K562 (cell line): Measurements from ENCODE around the gene EXOC3. TPM values are rescaled to one million over a fixed set of nuclear protein-coding genes. Genes with fewer than 3 reads are reported as not detected.

Experiments used
- CTCFL ChIP-seq: IDR thresholded peaks from 2 replicates; pipeline ENCODE4 v1.6.1; 2011; ENCODE audit warnings: borderline replicate concordance, low read depth, mild to moderate bottlenecking, moderate library complexity, low read length; ENCODE audit not compliant: insufficient read depth, poor library complexity, severe bottlenecking
- DIDO1 ChIP-seq: fragments of 450-650 bp; IDR thresholded peaks from 2 replicates; pipeline ENCODE4 v1.6.1; 2016; ENCODE audit warnings: low read depth, missing biosample characterization, missing genetic modification characterization
- FOXK2 ChIP-seq, 2 experiments: fragments of 450-650 bp; IDR thresholded peaks in 1 of 2; conservative IDR thresholded peaks in 1 of 2; 2 replicates each; pipeline ENCODE4 v1.6.1; 2016; ENCODE audit warnings: low read depth in 2 of 2, mild to moderate bottlenecking in 1 of 2
- HIVEP1 ChIP-seq: fragments of 250-450 bp; sonication (Bioruptor Pico); IDR thresholded peaks from 2 replicates; pipeline ENCODE4 v1.4.0; 2020; ENCODE audit warnings: mild to moderate bottlenecking
- KAT7 ChIP-seq: sonication (generic); formaldehyde crosslinking; IDR thresholded peaks from 2 replicates; pipeline ENCODE4 v1.8.0; 2022; ENCODE audit warnings: missing genetic modification reagents, mild to moderate bottlenecking, borderline replicate concordance
- L3MBTL2 ChIP-seq: fragments of 450-650 bp; IDR thresholded peaks from 2 replicates; pipeline ENCODE4 v1.6.1; 2016; ENCODE audit warnings: mild to moderate bottlenecking, moderate library complexity
- MNT ChIP-seq, 2 experiments: fragments of 450-650 bp; conservative IDR thresholded peaks; 2 replicates each; pipeline ENCODE4 v1.6.1; 2017; ENCODE audit warnings: mild to moderate bottlenecking in 2 of 2, moderate library complexity in 2 of 2
- PHF8 ChIP-seq: fragments of 200-600 bp; sonication (generic); IDR thresholded peaks from 2 replicates; pipeline ENCODE4 v1.6.1; 2012; ENCODE audit warnings: mixed run types, mild to moderate bottlenecking, inconsistent platforms, low read length, moderate library complexity, borderline replicate concordance
- POLR2G ChIP-seq: fragments of 200-400 bp; formaldehyde crosslinking; IDR thresholded peaks from 2 replicates; pipeline ENCODE4 v1.6.1; 2017; ENCODE audit warnings: low read depth, mild to moderate bottlenecking, antibody characterized with exemption, low read length, moderate library complexity
- PPARD ChIP-seq: fragments of 250-450 bp; sonication (Bioruptor Pico); IDR thresholded peaks from 2 replicates; pipeline ENCODE4 v1.8.0; 2022; ENCODE audit warnings: inconsistent platforms, mild to moderate bottlenecking, moderate library complexity
- STAT5A ChIP-seq: IDR thresholded peaks from 2 replicates; pipeline ENCODE4 v1.6.1; 2012; ENCODE audit warnings: low read length, inconsistent platforms, borderline replicate concordance
- THRAP3 ChIP-seq: fragments of 450-650 bp; IDR thresholded peaks from 2 replicates; pipeline ENCODE4 v1.6.1; 2016; ENCODE audit warnings: mild to moderate bottlenecking, inconsistent platforms, borderline replicate concordance
- TRIM28 ChIP-seq: fragments of 450-650 bp; IDR thresholded peaks from 2 replicates; pipeline ENCODE4 v1.6.1; 2017
- ZNF134 ChIP-seq: fragments of 250-450 bp; sonication (Bioruptor Pico); conservative IDR thresholded peaks from 2 replicates; pipeline ENCODE4 v1.4.0; 2020
- ZNF740 ChIP-seq, 3 experiments: fragments of 200-800 bp in 1 of 3; sonication (Bioruptor generic) in 1 of 3; sonication (generic) in 1 of 3; formaldehyde crosslinking in 1 of 3; IDR thresholded peaks; 2 replicates each; pipeline versions ENCODE4 v1.6.1 to v1.8.0; 2016 to 2022; ENCODE audit warnings: mild to moderate bottlenecking in 2 of 3, missing compliant biosample characterization in 2 of 3, missing genetic modification characterization in 2 of 3, missing genetic modification reagents in 1 of 3
- ZNF780A ChIP-seq: fragments of 250-450 bp; sonication (Bioruptor Pico); IDR thresholded peaks from 2 replicates; pipeline ENCODE4 v1.5.0; 2021; ENCODE audit warnings: mild to moderate bottlenecking
- ZNF79 ChIP-seq: fragments of 250-450 bp; sonication (Bioruptor Pico); IDR thresholded peaks from 2 replicates; pipeline ENCODE4 v1.4.0; 2020; ENCODE audit warnings: low read depth, mild to moderate bottlenecking, moderate library complexity
- polyA plus RNA-seq, 8 experiments: library from polyadenylated mRNA; depleted of rRNA in 4 of 8; stranded (reverse) in 5 of 8; unstranded in 3 of 8; fragments of >200 nt; fragmentation: Nextera tagmentation in 2 of 8; fragmentation: Illumina TruSeq in 1 of 8; extraction: Ambion mirVana in 2 of 8; extraction: Trizol in 1 of 8; gene quantifications; 2 replicates each; pipeline versions ENCODE4 v1.2.1 to v1.2.3, GENCODE V29; 2011 to 2014; ENCODE audit warnings: inconsistent platforms in 1 of 8, missing spikeins in 1 of 8
- total RNA-seq, 7 experiments: library from RNA; depleted of rRNA in 6 of 7; stranded (reverse); fragments of >200 nt in 6 of 7; fragmentation: Illumina TruSeq in 2 of 7; extraction: Trizol in 2 of 7; gene quantifications; 2 replicates each; pipeline versions ENCODE4 v1.2.1 to v1.2.3, GENCODE V29; 2011 to 2021; ENCODE audit warnings: low replicate concordance in 1 of 7
- TF ChIP-seq, protein P1 (sequence below): sonication (generic); formaldehyde crosslinking; IDR thresholded peaks from 2 replicates; pipeline ENCODE4 v1.9.0; 2022; ENCODE audit warnings: mild to moderate bottlenecking, missing genetic modification reagents

Gene EXOC3
- total and polyA plus RNA-seq, 9 of the 15 experiments (the other 6 are each of a cell fraction or from before 2014, with no cell fraction given), result 1.4 to 41.9 (median 22.4) TPM

DNA sequence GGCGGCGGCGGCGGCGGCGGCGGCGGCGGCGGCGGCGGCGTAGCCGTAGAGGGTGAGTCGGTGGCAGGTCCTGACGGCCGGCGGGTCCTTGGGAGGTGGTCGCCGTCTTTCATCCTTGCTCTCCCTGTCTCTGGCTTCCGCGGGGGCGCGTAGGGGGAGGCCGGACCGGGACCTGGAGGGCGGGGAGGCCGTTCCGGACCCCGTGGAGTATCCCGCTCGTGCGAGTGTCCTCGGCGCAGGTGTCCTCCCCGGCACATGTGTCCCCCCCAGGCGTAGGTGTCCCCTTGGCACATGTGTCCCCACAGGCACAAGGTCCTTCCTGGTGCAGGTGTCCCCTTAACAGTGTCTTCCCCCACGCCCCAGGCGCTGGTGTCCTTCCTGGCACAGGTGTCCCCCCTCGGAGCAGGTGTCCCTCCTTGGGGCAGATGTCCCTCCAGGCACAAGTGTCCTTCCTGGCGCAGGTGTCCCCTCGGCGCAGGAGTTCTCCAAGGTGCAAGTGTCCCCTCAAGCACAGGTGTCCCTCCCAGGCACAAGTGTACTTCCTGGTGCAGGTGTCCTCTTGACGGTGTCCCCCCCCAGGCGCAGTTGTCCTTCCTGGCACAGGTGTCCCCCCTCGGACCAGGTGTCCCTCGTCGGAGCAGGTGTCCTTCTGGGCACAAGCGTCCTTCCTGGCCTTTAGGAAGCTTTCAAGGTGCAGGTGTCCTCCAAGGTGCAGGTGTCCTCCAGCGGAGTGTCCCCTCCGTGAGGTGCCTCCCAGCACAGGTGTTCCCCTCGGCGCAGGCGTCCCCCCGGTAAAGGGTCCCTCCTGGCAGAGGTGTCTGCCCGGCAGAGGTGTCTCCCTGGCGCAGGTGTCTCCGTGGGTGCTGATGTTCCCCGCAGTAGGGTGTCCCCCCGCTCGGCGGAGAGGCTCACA is 519 bp downstream of the EXOC3 start (continued):
- peak in 1 of 2 experiments; percentile 34; a peak in 2 of 4 replicates for TF ChIP-seq MNT (conservative IDR thresholded peaks at IDR 0.05)
- TF ChIP-seq DIDO1 (tag), result no peak
- no peak for TF ChIP-seq L3MBTL2
- TF ChIP-seq ZNF740 (CRISPR knock-in tag; IDR thresholded peaks at IDR 0.05), result peak; percentile 76
- TF ChIP-seq ZNF740 (tag; IDR thresholded peaks at IDR 0.05), result no peak
- TF ChIP-seq FOXK2 (conservative IDR thresholded peaks at IDR 0.05 in 1 of 2, IDR thresholded peaks at IDR 0.05 in 1 of 2; ENCODE audit: low read depth in 2 of 2), result no peak
- TF ChIP-seq TRIM28, result no peak
- TF ChIP-seq, protein P1, sequence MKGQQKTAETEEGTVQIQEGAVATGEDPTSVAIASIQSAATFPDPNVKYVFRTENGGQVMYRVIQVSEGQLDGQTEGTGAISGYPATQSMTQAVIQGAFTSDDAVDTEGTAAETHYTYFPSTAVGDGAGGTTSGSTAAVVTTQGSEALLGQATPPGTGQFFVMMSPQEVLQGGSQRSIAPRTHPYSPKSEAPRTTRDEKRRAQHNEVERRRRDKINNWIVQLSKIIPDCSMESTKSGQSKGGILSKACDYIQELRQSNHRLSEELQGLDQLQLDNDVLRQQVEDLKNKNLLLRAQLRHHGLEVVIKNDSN (CRISPR knock-in tag), result peak; percentile 33; the same call in 1 of the 2 replicates
- TF ChIP-seq HIVEP1 (CRISPR knock-in tag), result no peak
- TF ChIP-seq ZNF780A (CRISPR knock-in tag), result no peak
- peak; percentile 18; the same call in 1 of the 2 replicates for TF ChIP-seq KAT7 (CRISPR knock-in tag)
- TF ChIP-seq PHF8, result peak; percentile 88; the same call in 1 of the 2 replicates
- TF ChIP-seq THRAP3, result no peak
- no peak for TF ChIP-seq PPARD (CRISPR knock-in tag)
- TF ChIP-seq STAT5A, result no peak
- no peak for TF ChIP-seq ZNF134
- TF ChIP-seq POLR2G, result peak; percentile 83
- no peak for TF ChIP-seq CTCFL
- TF ChIP-seq ZNF79, result no peak
